Heart left ventricle (tissue), 13 donors: ENCODE data around the gene OLFM2.

Experiments used
- CTCF ChIP-seq, 12 donors: fragments of 200-600 bp; sonication (generic) in 4 of 12; IDR thresholded peaks; one replicate each; pipeline versions ENCODE4 v1.5.0 to v1.8.0; 2018 to 2022; ENCODE audit warnings: antibody characterized with exemption in 12 of 12, mild to moderate bottlenecking in 5 of 12
- POLR2A ChIP-seq, 2 donors: fragments of 450-650 bp; IDR thresholded peaks; one replicate each; pipeline ENCODE4 v1.6.1; 2017; ENCODE audit warnings: antibody characterized with exemption in 2 of 2, mild to moderate bottlenecking in 2 of 2, moderate library complexity in 2 of 2
- donor health status: ischemic (EF 13 %, LVEDD 7.1; RV severe dilation, severe dysfunction).
- donor health status: DM: no; HTN: yes; CAD: no.
- donor health status: DM: no; HTN: no; CAD: no.
- donor health status: ischemic (EF 25% LVEDD 6.9; RV normal size, moderate dysfunction).
- donor health status: ischemic (EF 25% LVEDD 5.7; RV mildly dilated, moderate dysfunction).
- donor health status: ischemic (EF 35%, LVEDD 5.7; RV mildly dilated, moderate dysfunction).
- donor health status: nonischemic (EF 11% LVEDD 7.7; RV severe dilation, severe dysfunction).
- donor health status: DM: yes; HTN: yes; CAD: no.
- donor health status: PGD.
- donor health status: ischemic (EF 29% LVEDD 5.4; RV normal size, mild dysfunction).
- donor health status: nonischemic (EF 23%, LVEDD 6.1; RV moderate dilation, normal function).

GRCh38 chr19:9834307-9834725 is 102.0 kb downstream of the OLFM2 start:
- TF ChIP-seq CTCF (IDR thresholded peaks at IDR 0.05) (no peak), POLR2A (IDR thresholded peaks at IDR 0.05) (no peak)
